Iris pigment epithelial cell (primary cell): ENCODE data around the gene YIPF1.

Experiments used
- DNase-seq: peaks from one replicate; pipeline ENCODE4 v3.0.0-alpha.2; 2011; ENCODE audit warnings: low read depth

The YIPF1 gene

GRCh38 chr1:53889304-53890298 lies at the start of gene YIPF1:
YIPF1 (minus strand) TSS chr1:53889797; CDS start chr1:53888937, 860 bp downstream.
- peak; percentile 94 for DNase-seq

- DNase-seq: peak; percentile 77
Observed at GRCh38 chr1:53938136-53938830, 48.7 kb upstream of the YIPF1 start.

GRCh38 chr1:53936430-53936829 lies 46.8 kb upstream of the YIPF1 start:
- DNase-seq: no peak

DNA sequence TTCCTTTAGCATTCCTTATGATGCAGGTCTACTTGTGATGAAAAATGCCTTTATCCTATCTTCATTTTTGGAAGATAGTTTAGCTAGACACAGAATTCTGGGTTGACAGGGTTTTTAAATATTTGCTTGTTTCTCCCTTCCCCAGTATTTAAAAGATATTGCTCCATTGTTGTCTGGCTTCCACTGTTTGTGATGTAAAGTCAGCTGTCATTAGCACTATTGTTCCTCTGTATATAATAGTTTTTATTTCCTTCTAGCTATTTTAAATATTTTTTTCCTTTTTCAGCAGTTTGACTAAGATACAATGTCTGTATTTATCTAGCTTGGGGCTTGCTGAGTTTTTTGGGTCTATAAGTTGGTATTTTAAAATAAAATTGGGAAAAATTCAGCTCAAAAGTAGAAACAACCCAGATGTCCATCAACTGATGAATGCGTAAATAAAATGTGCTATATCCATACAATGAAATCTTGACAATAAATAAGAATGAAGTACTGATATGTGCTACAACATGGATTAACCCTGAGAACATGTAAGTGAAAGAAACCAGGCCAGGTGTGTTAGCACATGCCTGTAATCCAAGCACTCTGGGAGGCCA lies 44.7 kb upstream of the YIPF1 start:
- DNase-seq: no peak

GRCh38 chr1:53931523-53931922 lies 41.9 kb upstream of the YIPF1 start:
- no peak for DNase-seq

DNA sequence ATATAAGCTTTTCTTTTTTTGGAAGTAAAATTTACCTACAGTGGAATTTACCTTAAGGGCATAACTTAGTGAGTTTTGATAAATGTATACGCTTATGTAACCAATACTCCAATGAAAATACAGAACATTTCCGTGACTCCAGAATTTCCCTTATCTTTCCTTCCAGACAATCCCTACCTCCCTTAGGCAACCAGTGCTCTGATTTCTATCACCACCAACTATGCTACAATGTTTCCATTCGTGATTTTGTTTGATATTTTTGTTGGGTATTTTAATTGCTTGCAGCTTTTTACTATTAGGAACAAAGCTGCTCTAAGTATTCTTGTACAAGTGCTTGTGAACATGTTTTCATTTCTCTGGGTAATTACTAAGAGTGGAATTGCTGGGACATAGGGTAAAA lies 41.3 kb upstream of the YIPF1 start:
- no peak for DNase-seq

DNA sequence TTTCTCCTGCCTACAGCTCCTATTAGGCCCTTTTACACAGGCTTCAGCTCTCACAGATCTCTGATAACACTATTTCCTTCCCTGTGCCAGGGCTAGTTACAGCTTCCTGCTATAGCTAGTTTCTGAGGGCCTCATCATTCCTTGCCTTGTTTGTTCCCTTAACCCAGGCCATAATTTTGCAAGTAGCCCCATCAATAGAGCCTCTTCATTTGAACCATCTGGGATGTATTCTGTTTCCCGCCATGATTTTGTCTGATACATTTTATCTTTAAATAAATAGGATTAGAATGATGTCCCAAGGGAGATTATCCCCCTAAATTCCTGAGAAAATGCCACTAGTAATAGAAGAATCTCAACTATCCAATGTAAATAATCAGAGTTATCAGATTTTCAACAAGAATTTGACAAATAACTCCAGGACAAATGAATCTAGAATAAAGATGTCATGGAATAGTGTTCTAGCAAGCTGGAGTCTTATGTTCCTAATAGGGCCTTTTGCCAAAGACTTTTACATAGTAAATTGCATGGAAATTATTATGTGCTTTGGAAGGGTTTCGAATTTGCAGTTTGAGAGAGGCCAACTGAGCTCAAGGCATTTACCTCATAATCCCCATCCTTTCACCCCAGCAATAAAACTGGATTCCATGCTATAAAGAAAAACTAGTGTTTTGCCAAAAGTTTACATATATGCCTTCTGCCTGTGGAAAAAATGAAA lies 39.8 kb upstream of the YIPF1 start:
- no peak for DNase-seq

DNA sequence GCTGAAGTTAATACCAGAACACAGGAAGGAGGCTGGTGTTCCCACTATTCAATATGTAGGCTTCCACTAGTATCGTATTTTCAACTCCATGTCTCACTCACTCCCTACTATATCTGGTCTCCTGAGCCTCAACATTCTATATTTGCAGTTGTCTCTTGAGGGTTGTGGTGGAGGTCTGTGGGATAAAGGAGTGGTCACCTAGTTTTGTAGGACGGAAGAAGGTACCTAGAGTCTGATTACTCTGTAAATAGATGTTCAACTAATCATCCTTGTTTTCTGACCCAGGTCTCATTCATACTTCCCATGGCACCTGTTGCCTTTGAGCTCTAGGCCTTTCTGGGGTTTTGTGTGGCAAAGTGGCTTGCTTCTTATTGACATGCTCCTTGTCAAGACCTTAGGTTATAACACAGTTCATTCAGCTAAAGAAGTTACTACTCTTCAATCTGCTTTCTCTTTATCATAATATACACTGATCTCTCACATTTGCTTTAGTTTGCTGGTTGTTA lies 37.8 kb upstream of the YIPF1 start:
- DNase-seq: no peak

DNA sequence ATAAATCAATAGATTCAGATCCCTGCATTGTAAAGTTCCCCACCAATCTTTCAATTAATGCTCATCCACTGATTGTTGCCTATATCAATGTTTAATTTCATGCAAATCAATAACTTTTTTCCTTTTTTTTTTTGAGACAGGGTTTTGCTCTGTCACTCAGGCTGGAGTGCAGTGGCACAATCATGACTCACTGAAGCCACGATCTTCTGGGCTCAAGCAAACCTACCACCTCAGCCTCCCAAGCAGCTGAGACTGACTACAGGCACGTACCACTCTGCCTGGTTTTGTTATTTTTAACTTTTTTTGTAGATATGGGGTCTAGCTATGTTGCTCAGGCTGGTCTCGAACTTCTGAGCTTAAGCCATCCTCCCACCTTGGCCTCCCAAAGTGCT lies 30.1 kb upstream of the YIPF1 start:
- DNase-seq: peak; percentile 51

GRCh38 chr1:53918343-53918742 lies 28.7 kb upstream of the YIPF1 start:
- peak; percentile 38 for DNase-seq

GRCh38 chr1:53913352-53914033 lies 23.9 kb upstream of the YIPF1 start:
- DNase-seq: no peak

DNA sequence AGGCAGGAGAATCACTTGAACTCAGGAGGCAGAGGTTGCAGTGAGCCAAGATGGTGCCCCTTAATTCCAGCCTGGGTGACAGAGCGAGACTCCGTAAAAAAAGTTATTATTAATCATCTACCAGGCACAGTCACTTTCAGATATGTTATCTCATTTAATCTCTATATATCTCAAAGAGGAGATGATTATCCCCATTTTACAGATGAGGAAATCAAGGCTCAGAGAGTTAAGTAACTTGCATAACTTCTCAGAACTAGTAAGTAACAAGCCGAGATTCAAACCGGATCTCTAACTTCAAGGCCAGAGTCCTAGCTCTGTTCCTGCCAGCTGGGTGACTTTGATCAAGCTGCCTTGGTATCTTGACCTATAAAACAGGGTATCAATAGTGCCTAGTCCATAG lies 21.8 kb upstream of the YIPF1 start:
- DNase-seq: no peak

DNA sequence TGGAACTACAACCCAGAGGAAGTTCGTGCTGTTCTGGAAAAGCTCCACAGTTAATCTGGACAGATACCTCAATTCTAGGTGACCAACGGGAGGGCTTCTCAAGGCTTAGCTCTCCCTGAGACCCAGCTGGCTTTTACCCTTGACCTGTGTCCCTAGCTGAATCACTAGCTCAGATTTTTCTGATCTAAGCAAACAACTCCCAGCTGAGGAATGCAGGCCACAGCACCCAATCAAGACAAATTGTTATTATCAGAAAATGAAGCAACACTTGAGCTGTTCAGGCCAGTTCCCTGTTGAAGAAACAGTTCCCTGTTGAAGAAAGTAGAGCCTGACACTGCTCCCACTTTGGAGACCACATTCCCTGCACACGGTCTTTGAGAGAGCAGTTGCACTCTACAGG lies 20.3 kb upstream of the YIPF1 start:
- DNase-seq: peak; percentile 61

DNA sequence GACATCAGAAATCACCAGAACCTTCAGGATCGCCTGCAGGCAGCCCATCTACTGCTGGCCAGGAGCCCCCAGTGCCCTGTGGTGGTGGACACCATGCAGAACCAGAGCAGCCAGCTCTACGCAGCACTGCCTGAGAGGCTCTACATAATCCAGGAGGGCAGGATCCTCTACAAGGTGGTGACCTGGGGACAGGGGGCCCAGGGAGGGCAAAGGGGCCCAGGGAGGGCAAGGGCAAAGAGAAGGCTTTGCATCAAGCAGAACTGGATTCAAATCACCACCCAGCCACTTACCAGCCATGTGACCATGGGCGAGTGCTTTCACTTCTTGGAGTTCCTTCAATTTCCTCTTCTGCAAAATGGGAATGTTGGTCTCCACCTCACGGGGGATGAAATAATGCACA lies 16.5 kb upstream of the YIPF1 start:
- DNase-seq: no peak

- DNase-seq: no peak
Observed at GRCh38 chr1:53905509-53905908, 15.9 kb upstream of the YIPF1 start.

DNA sequence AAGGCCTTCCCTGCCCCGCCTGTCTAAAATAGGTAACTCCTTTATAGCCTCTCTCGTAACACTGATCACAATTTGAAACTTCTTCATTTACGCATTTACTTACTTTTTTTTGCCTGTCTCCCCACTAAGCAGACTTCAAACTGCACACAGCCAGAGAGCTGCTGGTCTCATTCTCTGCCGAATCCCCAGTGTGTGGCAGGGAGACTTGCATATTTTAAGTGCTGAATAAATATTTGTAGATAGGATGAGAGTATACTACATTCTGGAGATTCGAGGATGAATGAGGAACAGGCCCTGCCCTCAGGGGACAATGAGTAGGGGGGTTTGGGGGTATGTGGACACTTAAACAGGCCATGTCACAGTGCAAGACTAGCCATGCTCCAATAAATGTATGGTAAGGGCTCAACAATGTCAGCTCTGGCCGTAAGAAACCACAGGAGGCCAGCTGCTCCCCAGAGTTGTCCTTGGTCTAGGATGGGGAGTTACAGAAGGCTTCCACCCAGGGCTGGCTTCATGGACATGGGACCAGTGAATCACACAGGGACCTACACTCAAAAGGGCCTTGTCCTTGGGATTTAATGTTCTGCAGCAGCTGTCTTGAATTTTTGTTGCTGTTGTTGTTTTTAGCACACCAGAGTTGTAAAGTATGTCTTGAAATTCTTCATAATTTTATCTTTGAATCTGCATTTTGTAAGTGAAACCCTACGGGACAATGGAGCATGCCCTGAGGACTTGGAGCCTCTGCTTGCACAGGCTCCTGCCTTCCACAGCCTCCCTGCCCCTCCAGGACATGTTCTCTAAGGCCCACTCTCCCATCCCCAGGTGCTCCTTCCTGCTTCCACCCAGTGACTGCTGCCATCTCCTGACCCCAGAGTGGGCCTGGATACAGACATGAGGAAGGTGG lies 12.9 kb upstream of the YIPF1 start:
- DNase-seq: no peak

- DNase-seq: no peak
Observed at GRCh38 chr1:53899708-53900107, 10.1 kb upstream of the YIPF1 start.

DNA sequence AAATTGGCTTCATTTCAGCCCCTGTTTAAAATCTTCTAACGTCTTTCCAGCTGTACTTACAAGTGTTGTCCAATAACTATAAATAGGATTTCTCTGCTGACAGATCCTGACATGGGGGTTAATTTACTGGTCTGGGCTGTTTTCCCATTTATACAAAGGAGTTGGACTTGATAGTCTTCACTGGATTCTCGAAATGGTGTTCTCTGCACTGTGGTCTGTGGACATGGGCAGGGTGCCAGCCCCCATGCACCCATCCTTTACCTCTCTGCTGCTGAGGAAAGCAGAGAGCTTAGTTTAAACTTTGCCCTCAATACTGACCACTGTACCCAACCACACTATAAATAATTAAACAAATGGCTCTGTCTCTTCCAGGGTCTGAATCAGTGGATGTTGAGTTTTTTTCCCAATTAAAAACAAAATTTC lies 9.6 kb upstream of the YIPF1 start:
- no peak for DNase-seq

DNA sequence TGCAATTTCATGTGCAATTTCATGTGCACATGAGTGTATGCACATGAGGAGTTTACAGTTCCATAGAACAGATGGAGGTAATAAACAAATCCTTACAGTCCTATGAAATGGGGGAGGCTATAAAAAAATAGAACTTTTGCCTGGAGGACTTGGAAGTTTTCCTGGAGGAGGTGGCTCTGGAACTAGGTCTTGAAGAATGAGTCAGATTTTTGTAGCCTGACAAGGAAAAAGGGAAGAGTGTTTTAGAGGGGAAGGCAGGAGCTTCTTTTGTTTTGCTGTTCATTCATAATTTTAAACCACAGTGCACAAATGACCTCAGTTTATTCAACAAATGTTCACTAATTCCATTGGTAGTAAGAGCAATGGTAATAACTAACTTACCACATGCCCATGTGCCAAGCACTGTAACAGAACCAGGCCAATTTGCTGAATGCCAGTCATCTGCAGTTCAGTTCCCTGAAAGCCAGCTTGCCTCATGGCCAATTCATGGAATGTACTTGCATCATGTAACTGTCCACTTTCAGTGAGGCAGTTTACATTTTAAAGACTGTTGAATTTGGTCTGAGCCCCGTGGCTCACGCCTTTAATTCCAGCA lies 7.1 kb upstream of the YIPF1 start:
- peak; percentile 68 for DNase-seq

GRCh38 chr1:53895421-53895820 lies 5.8 kb upstream of the YIPF1 start:
- no peak for DNase-seq
